Measurements from ENCODE around the gene ZNF691. TPM values are rescaled to one million over a fixed set of nuclear protein-coding genes. Genes with fewer than 3 reads are reported as not detected.

Gene ZNF691
- total RNA-seq, 4 donors from 2014 or later = 10.0 to 14.2 (median 12.7) TPM

DNA sequence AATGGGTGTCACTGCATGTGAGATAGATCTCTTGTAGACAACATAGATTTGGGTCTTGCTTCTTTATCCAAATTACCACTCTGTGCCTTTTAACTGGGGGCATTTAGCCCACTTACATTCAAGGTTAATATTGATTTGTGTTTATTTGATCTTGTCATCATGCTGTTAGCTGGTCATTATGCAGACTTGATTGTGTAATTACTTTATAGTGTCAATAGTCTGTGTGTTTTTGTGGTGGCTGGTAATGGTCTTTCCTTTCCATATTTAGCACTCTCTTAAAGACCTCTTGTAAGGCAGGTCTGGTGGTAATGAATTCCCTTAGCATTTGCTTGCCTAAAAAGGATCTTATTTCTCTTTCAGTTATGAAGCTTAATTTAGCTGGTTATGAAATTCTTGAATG is 29.6 kb downstream of the ZNF691 start:
- Histone ChIP-seq H3K27me3 (peaks cover 0 to 21% (median 0%) of the 10 kb centered on the region in 4 donors), H3K9me3 (peaks cover 0 to 4% (median 0%) of the 10 kb centered on the region in 4 donors), H3K27ac (replicated peaks in 1 of 4) (no peak overlapping the region), H3K4me1 (no peaks in the 10 kb centered on the region), H3K36me3 (no peaks in the 10 kb centered on the region), H3K4me3 (no peak overlapping the region)
- DNase-seq (ENCODE audit: extremely low spot score) = no peak
- intact Hi-C loops (cut with DNase I) = no loop called here
- TF ChIP-seq POLR2AphosphoS5 (IDR thresholded peaks at IDR 0.05) = no peak
- TF ChIP-seq, protein P1, sequence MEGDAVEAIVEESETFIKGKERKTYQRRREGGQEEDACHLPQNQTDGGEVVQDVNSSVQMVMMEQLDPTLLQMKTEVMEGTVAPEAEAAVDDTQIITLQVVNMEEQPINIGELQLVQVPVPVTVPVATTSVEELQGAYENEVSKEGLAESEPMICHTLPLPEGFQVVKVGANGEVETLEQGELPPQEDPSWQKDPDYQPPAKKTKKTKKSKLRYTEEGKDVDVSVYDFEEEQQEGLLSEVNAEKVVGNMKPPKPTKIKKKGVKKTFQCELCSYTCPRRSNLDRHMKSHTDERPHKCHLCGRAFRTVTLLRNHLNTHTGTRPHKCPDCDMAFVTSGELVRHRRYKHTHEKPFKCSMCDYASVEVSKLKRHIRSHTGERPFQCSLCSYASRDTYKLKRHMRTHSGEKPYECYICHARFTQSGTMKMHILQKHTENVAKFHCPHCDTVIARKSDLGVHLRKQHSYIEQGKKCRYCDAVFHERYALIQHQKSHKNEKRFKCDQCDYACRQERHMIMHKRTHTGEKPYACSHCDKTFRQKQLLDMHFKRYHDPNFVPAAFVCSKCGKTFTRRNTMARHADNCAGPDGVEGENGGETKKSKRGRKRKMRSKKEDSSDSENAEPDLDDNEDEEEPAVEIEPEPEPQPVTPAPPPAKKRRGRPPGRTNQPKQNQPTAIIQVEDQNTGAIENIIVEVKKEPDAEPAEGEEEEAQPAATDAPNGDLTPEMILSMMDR (IDR thresholded peaks at IDR 0.05) = no peak
- no peak for TF ChIP-seq EP300 (IDR thresholded peaks at IDR 0.05)
- TF ChIP-seq POLR2A (IDR thresholded peaks at IDR 0.05; ENCODE audit: low read depth) = no peak

DNA sequence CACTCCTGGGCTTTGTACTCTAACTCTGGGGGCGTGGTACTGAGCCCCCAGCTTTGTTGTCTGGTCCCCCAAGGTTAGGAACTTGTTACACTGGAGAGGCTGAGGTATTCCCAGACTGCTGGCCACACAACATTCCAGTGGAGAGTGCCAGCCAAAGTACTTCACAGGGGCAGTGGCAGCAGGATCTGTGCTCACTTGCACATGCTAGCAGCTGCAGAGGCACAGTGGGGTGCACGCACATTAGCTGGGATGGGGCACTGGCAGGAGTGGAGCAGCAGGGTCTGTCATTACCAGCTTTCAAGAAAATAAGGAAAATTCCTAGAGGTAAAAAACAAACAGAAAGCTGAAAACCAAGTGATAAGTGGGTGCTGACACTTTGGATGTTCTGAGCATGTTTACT is 31.0 kb downstream of the ZNF691 start:
- TF ChIP-seq, protein P1 (IDR thresholded peaks at IDR 0.05) = no peak
- TF ChIP-seq EP300 (IDR thresholded peaks at IDR 0.05) (no peak), POLR2AphosphoS5 (IDR thresholded peaks at IDR 0.05) (no peak), POLR2A (IDR thresholded peaks at IDR 0.05; ENCODE audit: low read depth) (no peak)
- no peak overlapping the region for H3K4me3 ChIP-seq
- intact Hi-C loops (cut with DNase I) = no loop called here
- H3K9me3 ChIP-seq = peaks cover 0 to 4% (median 0%) of the 10 kb centered on the region in 4 donors
- no peak for DNase-seq (ENCODE audit: extremely low spot score)
- 72% methylated on average over 2 of the region's 2 CpGs for WGBS
- H3K4me1 ChIP-seq = no peaks in the 10 kb centered on the region
- no peaks in the 10 kb centered on the region for H3K36me3 ChIP-seq
- no peak overlapping the region for H3K27ac ChIP-seq (replicated peaks in 1 of 4)
- peaks cover 0 to 21% (median 0%) of the 10 kb centered on the region in 4 donors for H3K27me3 ChIP-seq

DNA sequence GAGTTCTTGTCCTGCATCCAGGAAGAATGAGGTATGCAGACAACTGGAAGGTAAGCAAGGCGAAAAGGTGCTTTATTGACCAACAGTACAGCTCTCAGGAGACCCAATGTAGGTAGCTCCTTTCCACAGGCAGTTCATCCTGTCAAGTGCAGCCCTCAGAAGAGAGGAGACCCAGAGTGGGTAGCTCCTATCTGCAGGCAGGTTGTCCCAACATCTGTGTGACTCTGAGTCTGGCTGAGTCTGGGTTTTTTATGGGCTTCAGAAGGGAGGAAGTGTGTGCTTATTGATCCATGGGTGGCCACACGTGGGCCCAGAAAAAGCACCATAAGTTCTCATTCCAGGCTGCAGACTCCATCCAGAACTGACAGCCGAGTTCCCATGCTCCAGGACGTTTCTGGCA is 34.0 kb downstream of the ZNF691 start:
- WGBS = 73% methylated on average over 4 of the region's 4 CpGs
- no peaks in the 10 kb centered on the region for H3K4me1 ChIP-seq
- H3K4me3 ChIP-seq = no peak overlapping the region
- H3K9me3 ChIP-seq = no peaks in the 10 kb centered on the region
- H3K27me3 ChIP-seq = peaks cover 0 to 21% (median 0%) of the 10 kb centered on the region in 4 donors
- no peak for DNase-seq (ENCODE audit: extremely low spot score)
- TF ChIP-seq POLR2A (IDR thresholded peaks at IDR 0.05; ENCODE audit: low read depth) = no peak
- TF ChIP-seq EP300 (IDR thresholded peaks at IDR 0.05) = no peak
- TF ChIP-seq, protein P1 (IDR thresholded peaks at IDR 0.05) = no peak
- no peak for TF ChIP-seq POLR2AphosphoS5 (IDR thresholded peaks at IDR 0.05)
- H3K27ac ChIP-seq (replicated peaks in 1 of 4) = no peak overlapping the region
- intact Hi-C loops (cut with DNase I) = no loop called here
- no peaks in the 10 kb centered on the region for H3K36me3 ChIP-seq

DNA sequence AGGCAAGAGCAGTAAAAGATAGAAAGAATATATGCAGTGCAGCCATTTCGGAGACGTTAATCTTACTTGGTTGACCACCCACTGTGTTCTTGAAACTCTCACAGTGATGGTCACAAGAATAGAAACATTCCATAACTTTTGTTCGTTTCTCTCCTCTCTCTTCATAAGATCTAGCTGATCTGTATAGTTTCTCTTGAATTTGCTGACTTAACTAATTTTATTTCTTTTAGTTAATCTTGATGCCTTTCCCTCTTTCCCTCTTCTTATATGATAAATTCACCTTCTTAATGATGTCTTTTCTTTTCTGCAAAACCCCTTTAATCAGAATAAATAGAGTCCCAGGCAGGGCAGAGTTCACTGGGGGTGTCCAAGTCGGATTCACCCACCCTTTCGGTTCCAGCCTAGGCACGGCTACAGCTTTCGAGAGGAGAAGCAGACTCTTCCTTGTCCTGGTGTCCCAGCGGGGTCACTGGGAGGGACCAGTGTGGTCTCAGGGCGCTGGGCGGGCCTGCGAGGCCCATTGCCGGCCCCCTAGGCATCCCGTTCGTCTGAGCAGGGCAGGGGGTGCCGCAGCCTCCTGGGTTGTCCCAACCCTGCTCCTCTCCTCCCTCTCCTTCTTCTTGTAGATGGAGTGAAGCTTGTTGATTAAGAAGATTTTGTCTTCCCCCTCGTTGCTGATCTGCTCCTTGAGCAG is 39.8 kb downstream of the ZNF691 start:
- intact Hi-C loops (cut with DNase I) = no loop called here

More for the DNA sequence above, 39.8 kb downstream of the ZNF691 start:
- H3K27ac ChIP-seq (replicated peaks in 1 of 4) = no peak overlapping the region
- no peaks in the 10 kb centered on the region for H3K4me1 ChIP-seq
- 84% methylated on average over 14 of the region's 16 CpGs for WGBS
- TF ChIP-seq, protein P1 (IDR thresholded peaks at IDR 0.05) = no peak
- TF ChIP-seq EP300 (IDR thresholded peaks at IDR 0.05) (no peak), POLR2AphosphoS5 (IDR thresholded peaks at IDR 0.05) (no peak), POLR2A (IDR thresholded peaks at IDR 0.05; ENCODE audit: low read depth) (no peak)
- no peaks in the 10 kb centered on the region for H3K27me3 ChIP-seq
- no peaks in the 10 kb centered on the region for H3K36me3 ChIP-seq
- DNase-seq (ENCODE audit: extremely low spot score) = no peak
- no peak overlapping the region for H3K4me3 ChIP-seq
- no peaks in the 10 kb centered on the region for H3K9me3 ChIP-seq

All from esophagus muscularis mucosa (tissue), 4 donors.